ENCODE results near the gene NAA10.

Gene NAA10

GRCh38 chrX:153973127-153974002 lies 38.5 kb upstream of the NAA10 start:
- no peak for DNase-seq (ENCODE audit: low spot score)
- Histone ChIP-seq H3K18ac (ENCODE audit: low read length) (no peak overlapping the region), H4K8ac (ENCODE audit: low read depth, low read length) (no peak overlapping the region), H2BK120ac (ENCODE audit: low read depth, low read length) (no peak overlapping the region), H4K91ac (ENCODE audit: low read depth, low read length, poor library complexity) (no peak overlapping the region), H3K4me2 (ENCODE audit: insufficient read depth, low read length, poor library complexity, severe bottlenecking) (peak overlapping the region; percentile 32), H2BK12ac (ENCODE audit: low read length) (no peak overlapping the region), H2AFZ (ENCODE audit: low read length) (peak overlapping the region; percentile 78), H2BK5ac (ENCODE audit: low read length) (no peak overlapping the region), H3K27ac (replicated peaks; ENCODE audit: low read length) (peak overlapping the region; percentile 99), H3K4me1 (ENCODE audit: control insufficient read depth in 2 of 2, insufficient read depth in 1 of 2, low read depth in 1 of 2, low read length in 2 of 2) (peaks cover 7 to 23% of the 10 kb centered on the region in 2 donors), H2AK5ac (ENCODE audit: low read depth, low read length) (no peak overlapping the region), H3K4me3 (ENCODE audit: low read length in 2 of 2) (peak overlapping the region; percentile 66 to 88), H3K9ac (ENCODE audit: low read depth, low read length, poor library complexity) (peak overlapping the region; percentile 63), H3K4ac (ENCODE audit: low read length) (no peak overlapping the region), H3K14ac (ENCODE audit: low read length) (no peak overlapping the region), H3K79me1 (ENCODE audit: low read depth, low read length) (peaks cover 8% of the 10 kb centered on the region), H2BK15ac (ENCODE audit: low read length) (no peak overlapping the region), H3K27me3 (ENCODE audit: control insufficient read depth in 3 of 3, insufficient read depth in 3 of 3, low read depth in 1 of 3, low read length in 3 of 3) (peaks cover 0 to 21% (median 0%) of the 10 kb centered on the region in 3 experiments), H3K23ac (ENCODE audit: low read depth, low read length, poor library complexity) (no peak overlapping the region), H3K36me3 (replicated peaks in 1 of 2; ENCODE audit: control insufficient read depth in 2 of 2, insufficient read depth in 2 of 2, low read length in 2 of 2) (peaks cover 0 to 14% of the 10 kb centered on the region in 2 donors), H3K9me3 (replicated peaks in 1 of 2; ENCODE audit: control insufficient read depth in 2 of 2, insufficient read depth in 1 of 2, low read depth in 1 of 2, low read length in 2 of 2) (no peaks in the 10 kb centered on the region)
- WGBS, 2 donors (ENCODE audit: extremely low coverage in 2 of 2, insufficient read length in 2 of 2, insufficient replicate concordance in 1 of 2): no CpG with 5 or more reads among the region's 20 CpGs

- WGBS, 2 donors (ENCODE audit: extremely low coverage in 2 of 2, insufficient read length in 2 of 2, insufficient replicate concordance in 1 of 2): no CpG with 5 or more reads among the region's 103 CpGs
- peak within 1 kb of the TSS; percentile 38 for H3K14ac ChIP-seq (ENCODE audit: low read length)
- peak; percentile 77 for DNase-seq (ENCODE audit: low spot score)
Observed at GRCh38 chrX:153972368-153973126, 37.7 kb upstream of the NAA10 start, which contains the start of gene TMEM187. TMEM187 (plus strand) TSS chrX:153972754; CDS start chrX:153982063, 9,309 bp downstream.

GRCh38 chrX:153971450-153972367 lies 36.9 kb upstream of the NAA10 start, which contains the start of gene HCFC1:
HCFC1 (minus strand) TSS chrX:153971818; CDS start chrX:153970840, 978 bp downstream.
- peak within 1 kb of the TSS; percentile 91 for H2BK120ac ChIP-seq (ENCODE audit: low read depth, low read length)
- no peaks in the 10 kb centered on the region for H3K9me3 ChIP-seq (replicated peaks in 1 of 2; ENCODE audit: control insufficient read depth in 2 of 2, insufficient read depth in 1 of 2, low read depth in 1 of 2, low read length in 2 of 2)
- H3K27me3 ChIP-seq (ENCODE audit: control insufficient read depth in 3 of 3, insufficient read depth in 3 of 3, low read depth in 1 of 3, low read length in 3 of 3): peaks cover 0 to 18% (median 0%) of the 10 kb centered on the region in 3 experiments
- DNase-seq (ENCODE audit: low spot score): peak; percentile 88
- peak within 1 kb of the TSS; percentile 75 for H2BK15ac ChIP-seq (ENCODE audit: low read length)
- H3K14ac ChIP-seq (ENCODE audit: low read length): peak within 1 kb of the TSS; percentile 71
- no peak within 1 kb of the TSS for H2BK12ac ChIP-seq (ENCODE audit: low read length)
- H2AFZ ChIP-seq (ENCODE audit: low read length): peak within 1 kb of the TSS; percentile 78
- H3K4me2 ChIP-seq (ENCODE audit: insufficient read depth, low read length, poor library complexity, severe bottlenecking): peak within 1 kb of the TSS; percentile 57
- peak within 1 kb of the TSS; percentile 94 for H2AK5ac ChIP-seq (ENCODE audit: low read depth, low read length)
- WGBS, 2 donors (ENCODE audit: extremely low coverage in 2 of 2, insufficient read length in 2 of 2, insufficient replicate concordance in 1 of 2): no CpG with 5 or more reads among the region's 96 CpGs
- peaks cover 18 to 32% of the 10 kb centered on the region in 2 donors for H3K4me1 ChIP-seq (ENCODE audit: control insufficient read depth in 2 of 2, insufficient read depth in 1 of 2, low read depth in 1 of 2, low read length in 2 of 2)
- peak within 1 kb of the TSS; percentile 87 for H2BK5ac ChIP-seq (ENCODE audit: low read length)
- peak within 1 kb of the TSS; percentile 76 for H3K4ac ChIP-seq (ENCODE audit: low read length)
- H4K91ac ChIP-seq (ENCODE audit: low read depth, low read length, poor library complexity): no peak within 1 kb of the TSS
- peak within 1 kb of the TSS; percentile 85 for H3K23ac ChIP-seq (ENCODE audit: low read depth, low read length, poor library complexity)
- H3K18ac ChIP-seq (ENCODE audit: low read length): peak within 1 kb of the TSS; percentile 99
- H3K9ac ChIP-seq (ENCODE audit: low read depth, low read length, poor library complexity): peak within 1 kb of the TSS; percentile 93
- peak within 1 kb of the TSS; percentile 66 to 88 for H3K4me3 ChIP-seq (ENCODE audit: low read length in 2 of 2)
- H3K27ac ChIP-seq (replicated peaks; ENCODE audit: low read length): peak within 1 kb of the TSS; percentile 99
- H3K79me1 ChIP-seq (ENCODE audit: low read depth, low read length): peaks cover 8% of the 10 kb centered on the region
- peaks cover 0 to 30% of the 10 kb centered on the region in 2 donors for H3K36me3 ChIP-seq (replicated peaks in 1 of 2; ENCODE audit: control insufficient read depth in 2 of 2, insufficient read depth in 2 of 2, low read length in 2 of 2)
- H4K8ac ChIP-seq (ENCODE audit: low read depth, low read length): peak within 1 kb of the TSS; percentile 3

More at GRCh38 chrX:153972368-153973126, 37.7 kb upstream of the NAA10 start, which contains the start of gene TMEM187:
- Histone ChIP-seq H3K9me3 (replicated peaks in 1 of 2; ENCODE audit: control insufficient read depth in 2 of 2, insufficient read depth in 1 of 2, low read depth in 1 of 2, low read length in 2 of 2) (no peaks in the 10 kb centered on the region), H4K91ac (ENCODE audit: low read depth, low read length, poor library complexity) (no peak within 1 kb of the TSS), H2BK5ac (ENCODE audit: low read length) (peak within 1 kb of the TSS; percentile 87), H2AK5ac (ENCODE audit: low read depth, low read length) (no peak within 1 kb of the TSS), H3K4me1 (ENCODE audit: control insufficient read depth in 2 of 2, insufficient read depth in 1 of 2, low read depth in 1 of 2, low read length in 2 of 2) (peaks cover 13 to 32% of the 10 kb centered on the region in 2 donors), H3K27ac (replicated peaks; ENCODE audit: low read length) (peak within 1 kb of the TSS; percentile 99), H3K23ac (ENCODE audit: low read depth, low read length, poor library complexity) (peak within 1 kb of the TSS; percentile 85), H3K18ac (ENCODE audit: low read length) (peak within 1 kb of the TSS; percentile 99), H2BK12ac (ENCODE audit: low read length) (no peak within 1 kb of the TSS), H3K27me3 (ENCODE audit: control insufficient read depth in 3 of 3, insufficient read depth in 3 of 3, low read depth in 1 of 3, low read length in 3 of 3) (peaks cover 0 to 21% (median 0%) of the 10 kb centered on the region in 3 experiments), H4K8ac (ENCODE audit: low read depth, low read length) (no peak within 1 kb of the TSS), H2AFZ (ENCODE audit: low read length) (peak within 1 kb of the TSS; percentile 78), H2BK120ac (ENCODE audit: low read depth, low read length) (peak within 1 kb of the TSS; percentile 91), H3K36me3 (replicated peaks in 1 of 2; ENCODE audit: control insufficient read depth in 2 of 2, insufficient read depth in 2 of 2, low read length in 2 of 2) (peaks cover 0 to 22% of the 10 kb centered on the region in 2 donors), H3K79me1 (ENCODE audit: low read depth, low read length) (peaks cover 8% of the 10 kb centered on the region), H3K4me2 (ENCODE audit: insufficient read depth, low read length, poor library complexity, severe bottlenecking) (peak within 1 kb of the TSS; percentile 57), H2BK15ac (ENCODE audit: low read length) (peak within 1 kb of the TSS; percentile 75), H3K4me3 (ENCODE audit: low read length in 2 of 2) (peak within 1 kb of the TSS; percentile 66 to 88), H3K9ac (ENCODE audit: low read depth, low read length, poor library complexity) (peak within 1 kb of the TSS; percentile 93), H3K4ac (ENCODE audit: low read length) (no peak within 1 kb of the TSS)
